ENCODE results near the gene PIEZO1.

The PIEZO1 gene

DNA sequence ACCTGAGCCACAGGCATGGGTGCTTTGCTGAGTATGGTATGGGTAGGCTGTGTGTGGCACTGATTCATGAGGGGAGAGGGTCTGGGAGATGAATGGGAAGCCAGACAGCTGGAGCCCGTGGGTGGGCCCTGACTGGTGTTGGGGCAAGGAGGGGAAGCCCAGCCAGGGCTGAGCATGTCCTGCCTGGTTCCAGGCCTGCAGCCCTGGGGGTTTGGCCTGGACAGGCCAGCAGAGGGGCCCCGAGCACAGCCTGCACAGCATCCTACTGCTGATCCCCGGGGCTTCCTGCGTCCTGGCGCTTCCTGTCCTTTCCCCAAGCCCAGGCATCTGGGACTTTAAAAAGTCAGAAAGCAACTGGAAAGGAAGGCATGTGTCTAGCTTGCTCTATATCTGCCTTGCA lies 117.6 kb downstream of the PIEZO1 start:
- H3K4me3 ChIP-seq (ENCODE audit: low read depth, low read length): no peak overlapping the region
- no peak for DNase-seq (ENCODE audit: low read depth)
- TF ChIP-seq, protein P1, sequence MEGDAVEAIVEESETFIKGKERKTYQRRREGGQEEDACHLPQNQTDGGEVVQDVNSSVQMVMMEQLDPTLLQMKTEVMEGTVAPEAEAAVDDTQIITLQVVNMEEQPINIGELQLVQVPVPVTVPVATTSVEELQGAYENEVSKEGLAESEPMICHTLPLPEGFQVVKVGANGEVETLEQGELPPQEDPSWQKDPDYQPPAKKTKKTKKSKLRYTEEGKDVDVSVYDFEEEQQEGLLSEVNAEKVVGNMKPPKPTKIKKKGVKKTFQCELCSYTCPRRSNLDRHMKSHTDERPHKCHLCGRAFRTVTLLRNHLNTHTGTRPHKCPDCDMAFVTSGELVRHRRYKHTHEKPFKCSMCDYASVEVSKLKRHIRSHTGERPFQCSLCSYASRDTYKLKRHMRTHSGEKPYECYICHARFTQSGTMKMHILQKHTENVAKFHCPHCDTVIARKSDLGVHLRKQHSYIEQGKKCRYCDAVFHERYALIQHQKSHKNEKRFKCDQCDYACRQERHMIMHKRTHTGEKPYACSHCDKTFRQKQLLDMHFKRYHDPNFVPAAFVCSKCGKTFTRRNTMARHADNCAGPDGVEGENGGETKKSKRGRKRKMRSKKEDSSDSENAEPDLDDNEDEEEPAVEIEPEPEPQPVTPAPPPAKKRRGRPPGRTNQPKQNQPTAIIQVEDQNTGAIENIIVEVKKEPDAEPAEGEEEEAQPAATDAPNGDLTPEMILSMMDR (IDR thresholded peaks at IDR 0.05; ENCODE audit: low read depth, low read length): no peak
- TF ChIP-seq, protein P2, sequence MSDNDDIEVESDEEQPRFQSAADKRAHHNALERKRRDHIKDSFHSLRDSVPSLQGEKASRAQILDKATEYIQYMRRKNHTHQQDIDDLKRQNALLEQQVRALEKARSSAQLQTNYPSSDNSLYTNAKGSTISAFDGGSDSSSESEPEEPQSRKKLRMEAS (IDR thresholded peaks at IDR 0.05; ENCODE audit: low read depth, low read length): no peak
- TF ChIP-seq POLR2A (IDR thresholded peaks at IDR 0.05; ENCODE audit: extremely low read depth, insufficient read length): no peak

DNA sequence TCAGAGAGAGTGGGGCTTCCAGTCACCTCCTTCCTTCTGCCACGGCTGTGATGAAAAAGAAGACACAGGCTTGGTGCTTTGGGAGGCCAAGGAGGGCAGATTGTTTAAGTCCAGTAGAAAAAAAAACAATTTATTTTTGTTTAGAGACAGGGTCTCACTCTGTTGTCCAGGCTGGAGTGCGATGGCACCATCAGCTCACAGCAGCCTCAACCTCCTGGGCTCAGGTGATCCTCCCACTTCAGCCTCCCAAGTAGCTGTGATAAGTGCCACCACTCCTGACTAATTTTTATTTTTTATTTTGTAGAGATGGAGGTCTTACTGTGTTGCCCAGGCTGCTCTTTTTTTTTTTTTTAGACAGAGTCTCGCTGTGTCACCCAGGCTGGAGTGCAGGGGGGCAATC lies 119.5 kb downstream of the PIEZO1 start:
- TF ChIP-seq POLR2A (IDR thresholded peaks at IDR 0.05; ENCODE audit: extremely low read depth, insufficient read length) (no peak), MYC (IDR thresholded peaks at IDR 0.05; ENCODE audit: low read depth, low read length) (no peak)
- TF ChIP-seq, protein P2 (IDR thresholded peaks at IDR 0.05; ENCODE audit: low read depth, low read length): no peak
- TF ChIP-seq, protein P1 (IDR thresholded peaks at IDR 0.05; ENCODE audit: low read depth, low read length): no peak
- DNase-seq (ENCODE audit: low read depth): no peak
- no peak overlapping the region for H3K4me3 ChIP-seq (ENCODE audit: low read depth, low read length)
